ENCODE data around the gene TTLL5. TPM values are rescaled to one million over a fixed set of nuclear protein-coding genes. Genes with fewer than 3 reads are reported as not detected.

The TTLL5 gene
- polyA plus RNA-seq, 4 donors: 4.6 to 14.8 (median 8.5) TPM

GRCh38 chr14:75854111-75854799, 193.2 kb downstream of the TTLL5 start:
- 84 to 88% (median 88%) methylated on average over 6 of the region's 6 CpGs for WGBS, 3 donors
- Histone ChIP-seq H3K4me1 (ENCODE audit: control insufficient read depth in 3 of 3, insufficient read depth in 2 of 3, low read depth in 1 of 3, low read length in 2 of 3) (no peaks in the 10 kb centered on the region), H3K9me3 (ENCODE audit: control insufficient read depth in 2 of 2, insufficient read depth in 1 of 2, low read depth in 1 of 2, low read length in 1 of 2) (no peaks in the 10 kb centered on the region), H3K36me3 (ENCODE audit: control insufficient read depth in 3 of 3, insufficient read depth in 2 of 3, low read depth in 1 of 3, low read length in 3 of 3) (no peaks in the 10 kb centered on the region), H3K4me3 (ENCODE audit: low read depth in 1 of 3, low read length in 3 of 3) (no peak overlapping the region), H3K27me3 (ENCODE audit: control insufficient read depth in 3 of 3, insufficient read depth in 3 of 3, low read length in 3 of 3) (no peaks in the 10 kb centered on the region), H3K27ac (ENCODE audit: low read depth in 1 of 3, low read length in 2 of 3) (no peak overlapping the region)
- DNase-seq: no peak
- FAIRE-seq: no peak

- no peaks in the 10 kb centered on the region for H3K36me3 ChIP-seq (ENCODE audit: control insufficient read depth in 3 of 3, insufficient read depth in 2 of 3, low read depth in 1 of 3, low read length in 3 of 3)
- 95 to 97% (median 96%) methylated on average over 1 of the region's 1 CpG for WGBS, 3 donors
- no peak overlapping the region for H3K27ac ChIP-seq (ENCODE audit: low read depth in 1 of 3, low read length in 2 of 3)
- no peak for DNase-seq
- no peaks in the 10 kb centered on the region for H3K27me3 ChIP-seq (ENCODE audit: control insufficient read depth in 3 of 3, insufficient read depth in 3 of 3, low read length in 3 of 3)
- H3K4me3 ChIP-seq (ENCODE audit: low read depth in 1 of 3, low read length in 3 of 3): no peak overlapping the region
- no peaks in the 10 kb centered on the region for H3K4me1 ChIP-seq (ENCODE audit: control insufficient read depth in 3 of 3, insufficient read depth in 2 of 3, low read depth in 1 of 3, low read length in 2 of 3)
- no peaks in the 10 kb centered on the region for H3K9me3 ChIP-seq (ENCODE audit: control insufficient read depth in 2 of 2, insufficient read depth in 1 of 2, low read depth in 1 of 2, low read length in 1 of 2)
- no peak for FAIRE-seq
Measured at GRCh38 chr14:75857199-75857598, 196.2 kb downstream of the TTLL5 start.

DNA sequence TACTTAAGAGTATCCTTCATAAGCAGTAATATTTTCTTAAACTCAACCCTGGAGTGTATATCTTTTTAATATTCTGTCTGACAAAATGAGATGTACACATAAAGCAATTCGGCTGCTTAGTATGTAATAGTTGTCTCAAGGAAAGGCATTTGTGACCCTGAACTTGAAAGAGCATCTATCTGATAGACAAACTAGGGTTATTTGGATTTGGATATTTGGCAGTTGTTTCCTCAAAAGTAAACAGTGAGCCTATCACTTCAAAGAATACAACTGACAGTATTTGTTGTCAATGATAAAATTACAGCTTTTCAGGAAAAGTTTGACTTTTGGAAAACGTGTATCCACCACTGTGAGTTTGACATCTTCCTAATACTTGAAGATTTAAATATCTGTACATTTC, 197.3 kb downstream of the TTLL5 start:
- Histone ChIP-seq H3K4me1 (ENCODE audit: control insufficient read depth in 3 of 3, insufficient read depth in 2 of 3, low read depth in 1 of 3, low read length in 2 of 3) (no peaks in the 10 kb centered on the region), H3K27ac (ENCODE audit: low read depth in 1 of 3, low read length in 2 of 3) (no peak overlapping the region), H3K9me3 (ENCODE audit: control insufficient read depth in 2 of 2, insufficient read depth in 1 of 2, low read depth in 1 of 2, low read length in 1 of 2) (no peaks in the 10 kb centered on the region), H3K4me3 (ENCODE audit: low read depth in 1 of 3, low read length in 3 of 3) (no peak overlapping the region), H3K36me3 (ENCODE audit: control insufficient read depth in 3 of 3, insufficient read depth in 2 of 3, low read depth in 1 of 3, low read length in 3 of 3) (no peaks in the 10 kb centered on the region), H3K27me3 (ENCODE audit: control insufficient read depth in 3 of 3, insufficient read depth in 3 of 3, low read length in 3 of 3) (no peaks in the 10 kb centered on the region)
- FAIRE-seq (no peak), DNase-seq (no peak)
- 84 to 90% (median 90%) methylated on average over 2 of the region's 2 CpGs for WGBS, 3 donors

DNA sequence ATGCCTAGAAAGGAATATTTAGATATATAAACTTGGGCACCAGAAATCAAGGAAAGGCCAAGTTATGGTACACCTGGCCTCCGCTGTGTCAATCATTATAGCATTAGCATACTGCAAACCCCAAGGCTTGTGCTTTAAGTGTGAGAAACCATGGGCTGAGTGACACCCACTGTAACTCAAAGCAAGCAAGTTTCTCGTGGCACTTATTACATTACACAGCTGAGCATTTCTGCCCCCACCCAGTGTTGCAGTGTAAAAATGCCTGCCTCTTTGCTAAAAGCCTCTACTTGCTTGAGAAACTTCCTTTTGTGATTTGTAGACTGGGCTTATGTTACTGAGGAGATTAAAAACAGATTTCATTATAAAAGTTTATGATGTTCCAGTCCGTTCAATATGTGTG, 198.7 kb downstream of the TTLL5 start:
- 81 to 86% (median 82%) methylated on average over 3 of the region's 3 CpGs for WGBS, 3 donors

DNA sequence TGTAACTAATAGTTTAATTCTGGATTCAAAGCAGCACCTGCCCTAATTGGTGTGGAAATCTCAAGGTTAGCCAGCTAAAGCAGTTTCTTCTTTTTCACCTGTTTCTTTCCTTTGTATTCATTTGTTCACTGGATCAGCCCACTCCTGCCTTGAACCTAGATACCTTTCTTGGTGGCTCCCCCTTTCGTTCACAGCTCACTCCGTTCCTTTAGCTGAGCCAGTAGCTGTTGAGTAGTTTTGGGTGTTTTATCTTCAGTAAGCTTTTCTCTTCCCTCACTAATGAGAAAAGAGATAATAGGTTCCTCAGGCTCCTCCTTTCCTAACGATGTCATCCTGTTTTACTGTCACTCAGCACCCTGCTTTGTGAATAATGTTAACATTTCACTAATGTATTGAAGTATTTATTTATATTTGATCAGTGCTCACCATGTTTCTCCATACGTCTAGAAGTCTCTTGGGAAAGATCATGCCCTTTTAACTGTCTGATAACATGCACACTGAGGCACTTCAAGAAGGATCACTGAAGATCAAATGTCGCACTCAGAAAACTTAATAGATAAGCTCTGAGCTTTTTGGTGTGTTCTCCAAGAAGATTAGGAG, 199.6 kb downstream of the TTLL5 start:
- no peaks in the 10 kb centered on the region for H3K4me1 ChIP-seq (ENCODE audit: control insufficient read depth in 3 of 3, insufficient read depth in 2 of 3, low read depth in 1 of 3, low read length in 2 of 3)
- no peak overlapping the region for H3K4me3 ChIP-seq (ENCODE audit: low read depth in 1 of 3, low read length in 3 of 3)
- peaks cover 0 to 2% (median 1%) of the 10 kb centered on the region in 3 donors for H3K36me3 ChIP-seq (ENCODE audit: control insufficient read depth in 3 of 3, insufficient read depth in 2 of 3, low read depth in 1 of 3, low read length in 3 of 3)
- no peaks in the 10 kb centered on the region for H3K9me3 ChIP-seq (ENCODE audit: control insufficient read depth in 2 of 2, insufficient read depth in 1 of 2, low read depth in 1 of 2, low read length in 1 of 2)
- FAIRE-seq: no peak
- WGBS, 3 donors: 76 to 86% (median 83%) methylated on average over 5 of the region's 5 CpGs
- DNase-seq: no peak
- no peaks in the 10 kb centered on the region for H3K27me3 ChIP-seq (ENCODE audit: control insufficient read depth in 3 of 3, insufficient read depth in 3 of 3, low read length in 3 of 3)
- H3K27ac ChIP-seq (ENCODE audit: low read depth in 1 of 3, low read length in 2 of 3): no peak overlapping the region

More for the DNA sequence above, 198.7 kb downstream of the TTLL5 start:
- Histone ChIP-seq H3K36me3 (ENCODE audit: control insufficient read depth in 3 of 3, insufficient read depth in 2 of 3, low read depth in 1 of 3, low read length in 3 of 3) (peaks cover 0 to 2% (median 1%) of the 10 kb centered on the region in 3 donors), H3K4me1 (ENCODE audit: control insufficient read depth in 3 of 3, insufficient read depth in 2 of 3, low read depth in 1 of 3, low read length in 2 of 3) (no peaks in the 10 kb centered on the region), H3K4me3 (ENCODE audit: low read depth in 1 of 3, low read length in 3 of 3) (no peak overlapping the region), H3K9me3 (ENCODE audit: control insufficient read depth in 2 of 2, insufficient read depth in 1 of 2, low read depth in 1 of 2, low read length in 1 of 2) (no peaks in the 10 kb centered on the region), H3K27ac (ENCODE audit: low read depth in 1 of 3, low read length in 2 of 3) (no peak overlapping the region), H3K27me3 (ENCODE audit: control insufficient read depth in 3 of 3, insufficient read depth in 3 of 3, low read length in 3 of 3) (no peaks in the 10 kb centered on the region)
- DNase-seq: no peak
- FAIRE-seq: no peak

GRCh38 chr14:75861161-75861621, 200.1 kb downstream of the TTLL5 start:
- no peaks in the 10 kb centered on the region for H3K27me3 ChIP-seq (ENCODE audit: control insufficient read depth in 3 of 3, insufficient read depth in 3 of 3, low read length in 3 of 3)
- H3K27ac ChIP-seq (ENCODE audit: low read depth in 1 of 3, low read length in 2 of 3): no peak overlapping the region
- no peaks in the 10 kb centered on the region for H3K9me3 ChIP-seq (ENCODE audit: control insufficient read depth in 2 of 2, insufficient read depth in 1 of 2, low read depth in 1 of 2, low read length in 1 of 2)
- DNase-seq (no peak), FAIRE-seq (no peak)
- H3K36me3 ChIP-seq (ENCODE audit: control insufficient read depth in 3 of 3, insufficient read depth in 2 of 3, low read depth in 1 of 3, low read length in 3 of 3): peaks cover 0 to 2% (median 1%) of the 10 kb centered on the region in 3 donors
- no peaks in the 10 kb centered on the region for H3K4me1 ChIP-seq (ENCODE audit: control insufficient read depth in 3 of 3, insufficient read depth in 2 of 3, low read depth in 1 of 3, low read length in 2 of 3)
- 84 to 91% (median 90%) methylated on average over 4 of the region's 4 CpGs for WGBS, 3 donors
- H3K4me3 ChIP-seq (ENCODE audit: low read depth in 1 of 3, low read length in 3 of 3): no peak overlapping the region

DNA sequence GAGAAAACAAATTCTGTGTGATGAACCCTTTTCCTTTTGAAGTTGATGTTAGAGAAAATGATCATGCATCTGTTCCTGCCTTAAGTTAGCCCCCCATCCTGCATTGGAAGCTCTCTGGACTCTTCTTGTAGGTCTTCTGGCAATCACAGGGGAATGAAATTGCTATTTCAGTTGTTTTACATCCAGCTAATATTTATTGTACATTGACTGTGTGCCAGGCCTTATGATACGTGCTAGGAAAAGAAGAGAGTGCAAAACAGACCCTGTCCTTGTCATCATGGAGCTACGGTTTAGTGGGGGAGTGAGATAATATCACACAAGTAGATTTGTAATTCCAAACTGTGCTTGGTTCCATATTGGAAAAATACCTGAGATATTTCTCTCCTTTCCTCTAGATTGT, 202.2 kb downstream of the TTLL5 start:
- Histone ChIP-seq H3K27ac (ENCODE audit: low read depth in 1 of 3, low read length in 2 of 3) (no peak overlapping the region), H3K27me3 (ENCODE audit: control insufficient read depth in 3 of 3, insufficient read depth in 3 of 3, low read length in 3 of 3) (no peaks in the 10 kb centered on the region), H3K4me1 (ENCODE audit: control insufficient read depth in 3 of 3, insufficient read depth in 2 of 3, low read depth in 1 of 3, low read length in 2 of 3) (no peaks in the 10 kb centered on the region), H3K9me3 (ENCODE audit: control insufficient read depth in 2 of 2, insufficient read depth in 1 of 2, low read depth in 1 of 2, low read length in 1 of 2) (no peaks in the 10 kb centered on the region), H3K4me3 (ENCODE audit: low read depth in 1 of 3, low read length in 3 of 3) (no peak overlapping the region), H3K36me3 (ENCODE audit: control insufficient read depth in 3 of 3, insufficient read depth in 2 of 3, low read depth in 1 of 3, low read length in 3 of 3) (peaks cover 0 to 4% (median 1%) of the 10 kb centered on the region in 3 donors)
- FAIRE-seq: no peak
- WGBS, 3 donors: 84 to 96% (median 91%) methylated on average over 2 of the region's 2 CpGs
- no peak for DNase-seq

DNA sequence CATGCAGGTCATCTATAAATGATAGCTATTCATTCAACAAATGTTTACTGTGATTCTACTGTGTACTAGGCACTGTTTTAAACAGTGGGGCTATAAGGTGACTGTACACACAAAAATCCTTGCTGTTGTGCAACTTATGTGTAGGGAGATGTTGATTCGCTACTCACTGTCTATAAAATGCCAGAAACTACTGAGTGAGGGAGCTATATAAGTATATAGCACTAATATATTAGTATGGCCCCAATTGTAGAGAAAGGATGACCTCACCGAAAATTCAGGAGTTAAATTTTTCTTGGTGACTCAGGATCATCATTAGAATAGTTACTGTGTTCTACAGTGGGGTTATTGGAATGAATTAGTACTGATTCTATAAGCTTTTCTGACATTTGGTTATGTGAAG, 203.3 kb downstream of the TTLL5 start:
- Histone ChIP-seq H3K9me3 (ENCODE audit: control insufficient read depth in 2 of 2, insufficient read depth in 1 of 2, low read depth in 1 of 2, low read length in 1 of 2) (no peaks in the 10 kb centered on the region), H3K4me1 (ENCODE audit: control insufficient read depth in 3 of 3, insufficient read depth in 2 of 3, low read depth in 1 of 3, low read length in 2 of 3) (no peaks in the 10 kb centered on the region), H3K27me3 (ENCODE audit: control insufficient read depth in 3 of 3, insufficient read depth in 3 of 3, low read length in 3 of 3) (no peaks in the 10 kb centered on the region), H3K36me3 (ENCODE audit: control insufficient read depth in 3 of 3, insufficient read depth in 2 of 3, low read depth in 1 of 3, low read length in 3 of 3) (peaks cover 0 to 4% (median 1%) of the 10 kb centered on the region in 3 donors), H3K27ac (ENCODE audit: low read depth in 1 of 3, low read length in 2 of 3) (no peak overlapping the region), H3K4me3 (ENCODE audit: low read depth in 1 of 3, low read length in 3 of 3) (no peak overlapping the region)
- FAIRE-seq (no peak), DNase-seq (no peak)
- 90 to 96% (median 93%) methylated on average over 2 of the region's 2 CpGs for WGBS, 3 donors
